ENCODE data around the gene S100A10.

S100A10 gene

GRCh38 chr1:151993734-151994496 lies at the start of gene S100A10:
Gene S100A10 (minus strand): TSS chr1:151993859. CDS start chr1:151986230, 7,629 bp downstream.
- H3K4me3 ChIP-seq (ENCODE audit: low read depth, low read length), result peak within 1 kb of the TSS; percentile 98
- TF ChIP-seq CTCF (IDR thresholded peaks at IDR 0.05; ENCODE audit: low read depth, low read length), result no peak

GRCh38 chr1:152042030-152042429 lies 48.4 kb upstream of the S100A10 start:
- TF ChIP-seq CTCF (IDR thresholded peaks at IDR 0.05; ENCODE audit: low read depth, low read length), result no peak
- no peak overlapping the region for H3K4me3 ChIP-seq (ENCODE audit: low read depth, low read length)

- H3K4me3 ChIP-seq (ENCODE audit: low read depth, low read length), result no peak overlapping the region
Observed at GRCh38 chr1:152039886-152040285, 46.2 kb upstream of the S100A10 start.

GRCh38 chr1:152039461-152039860 lies 45.8 kb upstream of the S100A10 start:
- no peak for TF ChIP-seq CTCF (IDR thresholded peaks at IDR 0.05; ENCODE audit: low read depth, low read length)
- H3K4me3 ChIP-seq (ENCODE audit: low read depth, low read length), result no peak overlapping the region

More at GRCh38 chr1:152039886-152040285, 46.2 kb upstream of the S100A10 start:
- TF ChIP-seq CTCF (IDR thresholded peaks at IDR 0.05; ENCODE audit: low read depth, low read length), result no peak

GRCh38 chr1:152038871-152039270 lies 45.2 kb upstream of the S100A10 start:
- no peak overlapping the region for H3K4me3 ChIP-seq (ENCODE audit: low read depth, low read length)
- TF ChIP-seq CTCF (IDR thresholded peaks at IDR 0.05; ENCODE audit: low read depth, low read length), result no peak

- no peak for TF ChIP-seq CTCF (IDR thresholded peaks at IDR 0.05; ENCODE audit: low read depth, low read length)
- H3K4me3 ChIP-seq (ENCODE audit: low read depth, low read length), result peak within 1 kb of the TSS; percentile 79
Observed at GRCh38 chr1:152036267-152037216, 42.9 kb upstream of the S100A10 start, which contains the start of gene S100A11. Gene S100A11 (minus strand): TSS chr1:152037004. CDS start chr1:152036915, 89 bp downstream.
